Omental fat pad (tissue), 4 donors: ENCODE measurements around the gene ME2. TPM values are rescaled to one million over a fixed set of nuclear protein-coding genes. Genes with fewer than 3 reads are reported as not detected.

Source experiments
- ATAC-seq: fragments of 150-250 bp; one replicate; pipeline ENCODE4 v1.9.1; 2016; ENCODE audit warnings: mild to moderate bottlenecking, moderate library complexity; ENCODE audit not compliant: low FRiP score
- DNase-seq: peaks from one replicate; pipeline ENCODE4 v3.0.0-alpha.2; 2019; ENCODE audit warnings: low spot score
- total RNA-seq, 4 donors: library from RNA; depleted of rRNA; stranded (reverse); fragments of >200 nt; gene quantifications; one replicate each; pipeline ENCODE4 v1.1.0, GENCODE V29; 2016
- TF ChIP-seq, protein P1 (sequence below), 3 donors: fragments of 450-650 bp; IDR thresholded peaks; one replicate each; pipeline ENCODE4 v1.5.1; 2016 to 2017; ENCODE audit warnings: antibody characterized with exemption in 3 of 3, mild to moderate bottlenecking in 3 of 3, moderate library complexity in 2 of 3

Gene ME2
- total RNA-seq, 4 donors from 2014 or later, result 35.7 to 75.4 (median 43.2) TPM

DNA sequence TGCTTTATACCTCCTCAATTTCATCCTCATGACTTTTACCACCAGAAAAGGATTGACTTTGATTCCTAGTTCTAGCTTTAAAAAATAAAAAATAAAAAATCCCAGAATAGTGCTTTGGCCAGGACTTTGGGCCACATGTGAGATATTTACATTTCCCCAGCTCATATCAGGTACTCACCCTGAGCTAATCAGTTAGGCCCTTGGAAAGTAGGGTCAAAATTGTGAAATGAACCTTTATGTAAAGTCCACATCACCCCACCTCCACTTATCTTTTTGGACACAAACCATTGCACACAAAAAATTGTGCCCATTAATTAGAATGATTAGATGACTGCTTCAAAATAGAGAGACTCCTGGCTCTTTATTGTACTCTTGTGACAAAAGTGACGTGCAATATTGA is 17.2 kb downstream of the ME2 start:
- ATAC-seq (no peak), DNase-seq (no peak)
- TF ChIP-seq, protein P1, sequence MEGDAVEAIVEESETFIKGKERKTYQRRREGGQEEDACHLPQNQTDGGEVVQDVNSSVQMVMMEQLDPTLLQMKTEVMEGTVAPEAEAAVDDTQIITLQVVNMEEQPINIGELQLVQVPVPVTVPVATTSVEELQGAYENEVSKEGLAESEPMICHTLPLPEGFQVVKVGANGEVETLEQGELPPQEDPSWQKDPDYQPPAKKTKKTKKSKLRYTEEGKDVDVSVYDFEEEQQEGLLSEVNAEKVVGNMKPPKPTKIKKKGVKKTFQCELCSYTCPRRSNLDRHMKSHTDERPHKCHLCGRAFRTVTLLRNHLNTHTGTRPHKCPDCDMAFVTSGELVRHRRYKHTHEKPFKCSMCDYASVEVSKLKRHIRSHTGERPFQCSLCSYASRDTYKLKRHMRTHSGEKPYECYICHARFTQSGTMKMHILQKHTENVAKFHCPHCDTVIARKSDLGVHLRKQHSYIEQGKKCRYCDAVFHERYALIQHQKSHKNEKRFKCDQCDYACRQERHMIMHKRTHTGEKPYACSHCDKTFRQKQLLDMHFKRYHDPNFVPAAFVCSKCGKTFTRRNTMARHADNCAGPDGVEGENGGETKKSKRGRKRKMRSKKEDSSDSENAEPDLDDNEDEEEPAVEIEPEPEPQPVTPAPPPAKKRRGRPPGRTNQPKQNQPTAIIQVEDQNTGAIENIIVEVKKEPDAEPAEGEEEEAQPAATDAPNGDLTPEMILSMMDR (IDR thresholded peaks at IDR 0.05), result no peak

DNA sequence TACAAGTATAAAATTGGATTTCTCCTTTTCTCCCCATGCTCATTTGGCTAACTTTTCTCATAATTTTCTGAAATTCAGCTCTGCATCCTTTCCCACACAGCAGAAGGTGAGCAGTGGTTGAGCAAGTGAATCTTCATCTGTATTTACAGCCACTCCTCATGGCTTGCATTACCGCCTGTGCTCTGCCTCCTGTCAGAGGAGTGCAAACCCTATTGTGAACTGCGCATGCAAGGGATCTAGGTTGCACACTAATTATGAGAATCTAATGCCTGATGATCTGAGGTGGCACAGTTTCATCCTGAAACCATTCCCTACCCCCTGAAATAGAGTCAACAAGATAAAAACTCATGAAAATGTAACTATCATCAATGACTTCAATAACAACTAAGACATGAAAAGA is 20.0 kb downstream of the ME2 start:
- TF ChIP-seq, protein P1 (IDR thresholded peaks at IDR 0.05), result no peak
- ATAC-seq, result no peak
- DNase-seq, result no peak

DNA sequence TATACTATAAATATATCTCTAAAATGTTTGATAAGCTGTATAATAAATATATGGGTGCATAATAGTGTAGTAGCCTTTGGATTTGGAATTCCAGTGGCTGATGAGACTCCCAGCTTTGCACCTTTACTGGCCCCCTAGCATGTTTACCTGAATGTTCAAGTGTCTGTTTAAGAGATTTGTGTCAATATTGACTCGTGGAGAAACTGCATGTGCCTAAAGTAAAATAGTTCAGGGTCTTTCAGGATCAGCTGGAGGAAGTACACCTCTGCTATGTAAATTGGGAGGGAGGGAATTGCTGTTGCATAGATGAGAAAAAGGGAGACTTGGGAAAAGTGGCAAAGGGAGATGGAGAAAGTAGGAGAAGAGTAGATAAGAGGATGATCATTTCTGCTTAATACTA is 23.9 kb downstream of the ME2 start:
- no peak for DNase-seq
- TF ChIP-seq, protein P1 (IDR thresholded peaks at IDR 0.05), result no peak
- no peak for ATAC-seq

DNA sequence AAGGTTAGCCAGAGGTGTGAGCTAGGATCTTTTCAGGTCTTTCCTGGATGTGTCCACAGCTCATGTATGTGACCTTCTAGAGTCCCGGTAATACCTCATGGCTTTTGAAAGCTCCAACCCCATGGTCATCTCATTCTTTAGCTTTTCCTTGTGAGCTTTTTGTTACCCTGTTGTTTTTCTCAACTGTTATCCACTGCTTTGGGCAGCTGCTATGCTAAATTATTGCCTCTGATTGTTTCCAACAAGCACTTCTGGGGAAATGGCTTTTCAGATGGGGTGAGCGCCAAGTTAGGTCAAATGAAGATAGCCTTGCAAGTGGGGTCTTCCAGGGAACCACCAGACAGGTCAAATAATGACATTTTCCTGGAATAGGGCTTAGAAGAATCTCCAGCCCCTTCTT is 27.9 kb downstream of the ME2 start:
- TF ChIP-seq, protein P1 (IDR thresholded peaks at IDR 0.05), result no peak
- no peak for ATAC-seq
- DNase-seq, result no peak

DNA sequence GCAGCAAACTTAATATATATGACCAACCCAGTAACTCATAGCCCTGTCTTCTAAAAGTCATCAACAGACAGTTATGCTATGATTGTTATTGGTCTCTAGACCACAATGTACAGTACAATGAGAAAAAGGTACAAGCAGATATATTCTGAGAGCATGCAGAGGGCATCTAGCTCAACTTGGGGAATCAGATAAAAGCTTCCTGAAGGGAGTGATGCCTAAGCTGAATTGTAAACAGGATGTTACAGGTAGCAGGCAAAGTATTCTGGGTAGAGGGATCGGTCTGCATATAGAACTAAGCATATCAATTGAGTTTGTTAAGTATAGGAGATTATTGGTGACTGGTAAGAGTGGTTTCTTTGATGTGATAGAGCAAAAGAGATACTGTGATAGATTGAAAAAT is 30.3 kb downstream of the ME2 start:
- ATAC-seq, result no peak
- TF ChIP-seq, protein P1 (IDR thresholded peaks at IDR 0.05), result no peak
- no peak for DNase-seq

DNA sequence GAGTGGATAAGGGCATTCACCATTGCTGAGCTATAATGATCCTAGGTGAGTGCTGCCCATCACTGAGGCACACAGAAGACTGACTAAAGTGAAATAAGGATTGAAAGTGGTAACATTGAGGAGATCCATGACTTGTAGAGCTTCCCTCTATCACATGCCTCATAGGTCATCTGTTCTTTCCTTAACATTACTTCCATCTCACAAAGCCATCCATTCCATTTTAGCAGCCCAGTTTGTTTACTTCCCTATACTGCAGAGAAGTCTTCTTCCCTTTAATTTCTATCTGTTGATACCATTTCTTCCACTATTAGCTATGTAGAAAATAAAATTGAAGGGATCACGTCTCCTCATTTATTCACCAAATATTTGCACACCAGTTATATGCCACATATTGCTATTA is 32.1 kb downstream of the ME2 start:
- DNase-seq, result no peak

DNA sequence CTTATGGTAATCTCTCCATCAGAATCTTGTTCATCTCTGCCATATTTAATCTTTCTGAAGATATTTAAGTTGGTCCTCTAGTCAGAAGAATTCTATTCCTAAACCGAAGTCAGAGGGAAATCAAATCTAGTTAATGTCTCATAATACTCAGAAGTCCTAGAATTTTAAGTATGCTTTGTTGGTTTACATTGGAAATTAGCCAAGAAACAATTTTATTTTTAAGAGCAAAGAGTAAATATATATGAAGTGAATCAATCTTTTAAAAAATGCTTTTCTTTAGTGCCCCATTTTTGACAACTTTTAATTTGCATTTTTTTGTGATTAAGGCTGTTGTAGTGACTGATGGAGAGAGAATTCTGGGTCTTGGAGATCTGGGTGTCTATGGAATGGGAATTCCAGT is 38.1 kb downstream of the ME2 start:
- DNase-seq (no peak), ATAC-seq (no peak)
- TF ChIP-seq, protein P1 (IDR thresholded peaks at IDR 0.05), result no peak

More for the DNA sequence above, 32.1 kb downstream of the ME2 start:
- TF ChIP-seq, protein P1 (IDR thresholded peaks at IDR 0.05), result no peak
- no peak for ATAC-seq
